ENCODE measurements around the gene PLEKHA6.
A peak's percentile ranks its signal among the peaks of the same experiment; 100 is the strongest.

PLEKHA6 gene

GRCh38 chr1:204358605-204359004, 1.1 kb downstream of the PLEKHA6 start:
- Histone ChIP-seq H3K36me3 (replicated peaks) (no peaks in the 10 kb centered on the region), H3K4me3 (no peak overlapping the region), H3K27me3 (ENCODE audit: low read depth) (peaks cover 23% of the 10 kb centered on the region), H3K4me1 (peaks cover 4% of the 10 kb centered on the region; the same call in 1 of the 2 replicates), H3K9me3 (no peaks in the 10 kb centered on the region)
- no peak for DNase-seq (ENCODE audit: low spot score in 2 of 2)
- in situ Hi-C loops (cut with MboI; ENCODE audit: low sequenced_read_pairs), result loop anchor here (25.0 kb wide), 1 partner anchor 496 kb away; the partner anchor contains the start of gene SNRPE

DNA sequence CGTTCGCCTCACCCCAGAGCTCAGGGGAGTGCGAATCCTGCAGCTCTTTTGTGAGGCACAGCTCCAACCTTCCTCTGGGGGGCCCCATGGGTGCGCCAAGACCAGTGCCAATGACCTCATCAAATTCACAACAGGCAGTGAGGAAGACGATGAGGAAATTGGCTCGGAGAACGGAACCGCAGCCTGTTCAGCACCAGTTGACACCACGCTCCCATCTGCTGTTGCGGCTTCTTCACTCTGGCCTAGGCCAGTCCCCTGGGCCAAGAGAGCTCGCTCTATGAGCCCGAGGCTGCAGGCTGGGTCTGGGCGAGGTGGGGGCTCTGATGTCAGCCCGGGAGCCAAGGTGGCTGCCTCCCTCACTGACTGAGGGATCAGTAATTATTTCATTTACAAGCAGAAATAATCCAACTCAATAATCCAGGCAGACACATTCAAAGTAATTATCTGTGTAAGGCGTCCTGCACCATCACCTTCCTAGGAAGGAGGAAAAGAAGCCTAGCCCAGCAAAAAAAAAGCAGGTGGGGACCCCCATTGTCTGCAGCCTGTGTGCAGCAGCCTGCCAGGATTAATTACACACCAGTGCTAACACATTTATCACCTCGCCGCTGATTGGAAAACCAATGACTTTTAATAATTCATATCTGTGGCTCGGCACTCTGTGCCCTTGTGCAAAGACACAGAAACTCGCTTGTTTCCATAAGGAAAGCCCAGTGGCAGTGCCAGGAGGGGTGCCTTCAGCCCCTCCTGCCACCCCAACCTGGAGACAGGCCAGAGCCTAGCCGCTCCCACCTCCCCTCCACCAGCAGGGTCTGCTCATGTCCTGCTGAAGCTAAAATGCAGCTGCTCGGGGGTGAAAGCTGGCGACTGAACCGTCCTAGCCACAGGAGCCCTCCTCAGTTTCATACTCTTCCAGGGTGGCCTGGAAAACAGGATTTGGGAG, 1.9 kb downstream of the PLEKHA6 start:
- in situ Hi-C loops (cut with MboI; ENCODE audit: low sequenced_read_pairs), result loop anchor here (25.0 kb wide), 1 partner anchor 496 kb away; the partner anchor contains the start of gene SNRPE
- Histone ChIP-seq H3K36me3 (replicated peaks) (no peaks in the 10 kb centered on the region), H3K4me1 (no peaks in the 10 kb centered on the region), H3K27me3 (ENCODE audit: low read depth) (peaks cover 23% of the 10 kb centered on the region), H3K4me3 (no peak overlapping the region), H3K9me3 (no peaks in the 10 kb centered on the region)
- DNase-seq (ENCODE audit: low spot score in 2 of 2), result no peak

- H3K4me3 ChIP-seq, result no peak overlapping the region
- in situ Hi-C loops (cut with MboI; ENCODE audit: low sequenced_read_pairs), result loop anchor here (25.0 kb wide), 1 partner anchor 495 kb away; the partner anchor contains the start of gene SNRPE
- H3K27me3 ChIP-seq (ENCODE audit: low read depth), result peaks cover 23% of the 10 kb centered on the region
- H3K9me3 ChIP-seq, result no peaks in the 10 kb centered on the region
- no peaks in the 10 kb centered on the region for H3K36me3 ChIP-seq (replicated peaks)
- no peak for DNase-seq (ENCODE audit: low spot score in 2 of 2)
- H3K4me1 ChIP-seq, result no peaks in the 10 kb centered on the region
Observed at GRCh38 chr1:204356997-204357396, 2.7 kb downstream of the PLEKHA6 start.

- no peak for DNase-seq (ENCODE audit: low spot score in 2 of 2)
- in situ Hi-C loops (cut with MboI; ENCODE audit: low sequenced_read_pairs), result loop anchor here (25.0 kb wide), 1 partner anchor 494 kb away; the partner anchor contains the start of gene SNRPE
- Histone ChIP-seq H3K36me3 (replicated peaks) (no peaks in the 10 kb centered on the region), H3K27me3 (ENCODE audit: low read depth) (peaks cover 23% of the 10 kb centered on the region), H3K4me3 (no peak overlapping the region), H3K9me3 (no peaks in the 10 kb centered on the region), H3K4me1 (no peaks in the 10 kb centered on the region)
Observed at GRCh38 chr1:204355913-204356312, 3.8 kb downstream of the PLEKHA6 start.

DNA sequence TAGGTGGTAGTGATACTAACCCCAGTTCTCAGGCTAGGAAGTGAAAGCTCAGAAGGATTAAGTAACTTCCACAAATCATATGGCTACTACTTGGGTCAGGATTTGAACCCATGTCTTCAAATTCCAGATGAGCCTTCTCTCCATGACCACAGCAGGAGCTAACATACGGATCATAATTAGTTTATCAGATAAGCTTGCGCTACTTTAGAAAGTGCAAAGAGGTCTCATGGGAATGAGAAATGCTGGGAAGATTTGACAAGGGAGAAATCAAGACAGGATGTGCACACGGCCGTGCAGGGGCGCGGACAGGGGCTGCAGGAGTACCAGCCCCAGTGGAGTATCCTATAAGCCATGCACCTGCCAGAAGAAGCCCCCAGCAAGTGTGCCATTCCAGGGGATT, 5.2 kb downstream of the PLEKHA6 start:
- no peaks in the 10 kb centered on the region for H3K4me1 ChIP-seq
- no peak overlapping the region for H3K4me3 ChIP-seq
- in situ Hi-C loops (cut with MboI; ENCODE audit: low sequenced_read_pairs), result loop anchor here (25.0 kb wide), 1 partner anchor 492 kb away; the partner anchor contains the start of gene SNRPE
- no peak for DNase-seq (ENCODE audit: low spot score in 2 of 2)
- H3K27me3 ChIP-seq (ENCODE audit: low read depth), result peaks cover 23% of the 10 kb centered on the region
- no peaks in the 10 kb centered on the region for H3K36me3 ChIP-seq (replicated peaks)
- no peaks in the 10 kb centered on the region for H3K9me3 ChIP-seq

GRCh38 chr1:204353213-204353910, 6.4 kb downstream of the PLEKHA6 start:
- no peaks in the 10 kb centered on the region for H3K36me3 ChIP-seq (replicated peaks)
- DNase-seq (ENCODE audit: low spot score in 2 of 2), result no peak
- H3K27me3 ChIP-seq (ENCODE audit: low read depth), result peaks cover 21% of the 10 kb centered on the region
- in situ Hi-C loops (cut with MboI; ENCODE audit: low sequenced_read_pairs), result loop anchor here (25.0 kb wide), 1 partner anchor 491 kb away; the partner anchor contains the start of gene SNRPE
- no peaks in the 10 kb centered on the region for H3K4me1 ChIP-seq
- no peaks in the 10 kb centered on the region for H3K9me3 ChIP-seq
- H3K4me3 ChIP-seq, result no peak overlapping the region

DNA sequence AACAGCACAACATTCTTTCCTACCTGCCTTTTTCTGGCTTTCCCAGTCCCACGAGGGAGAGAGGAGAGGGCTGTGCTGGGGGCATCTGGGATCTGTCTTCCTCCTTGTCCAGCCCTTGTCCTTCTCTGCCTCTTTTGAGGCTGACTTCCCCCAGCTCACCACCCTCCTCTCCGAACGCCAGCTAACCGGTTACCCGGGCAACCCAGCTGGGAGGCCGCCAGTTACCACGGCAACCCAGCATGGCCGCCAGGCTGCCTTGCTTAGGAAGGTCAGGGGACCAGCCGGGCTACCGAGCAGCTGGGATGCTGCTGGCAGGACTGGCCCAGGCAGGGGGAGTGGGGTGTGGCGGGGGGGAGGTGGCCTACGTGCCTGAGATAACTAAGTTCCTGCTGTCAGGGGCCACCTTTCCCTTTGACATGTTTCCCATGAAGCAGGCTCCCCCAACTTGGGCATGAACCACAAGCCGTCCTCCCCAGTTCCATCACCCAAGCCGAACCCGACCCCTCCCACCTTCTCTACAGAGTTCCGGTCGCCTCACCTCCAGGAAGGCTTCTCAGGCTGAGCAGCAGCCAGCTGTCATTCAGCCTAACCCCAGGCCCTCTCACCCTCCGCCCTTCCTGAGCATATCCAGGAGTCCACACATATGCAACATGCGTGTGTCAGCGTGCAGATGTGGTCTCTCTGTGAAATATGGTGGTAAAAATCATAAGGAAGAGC, 8.7 kb downstream of the PLEKHA6 start:
- peak in 1 of 2 experiments; percentile 64 for DNase-seq (ENCODE audit: low spot score in 2 of 2)
- in situ Hi-C loops (cut with MboI; ENCODE audit: low sequenced_read_pairs), result loop anchor here (25.0 kb wide), 1 partner anchor 489 kb away; the partner anchor contains the start of gene SNRPE
- H3K4me3 ChIP-seq, result no peak overlapping the region

DNA sequence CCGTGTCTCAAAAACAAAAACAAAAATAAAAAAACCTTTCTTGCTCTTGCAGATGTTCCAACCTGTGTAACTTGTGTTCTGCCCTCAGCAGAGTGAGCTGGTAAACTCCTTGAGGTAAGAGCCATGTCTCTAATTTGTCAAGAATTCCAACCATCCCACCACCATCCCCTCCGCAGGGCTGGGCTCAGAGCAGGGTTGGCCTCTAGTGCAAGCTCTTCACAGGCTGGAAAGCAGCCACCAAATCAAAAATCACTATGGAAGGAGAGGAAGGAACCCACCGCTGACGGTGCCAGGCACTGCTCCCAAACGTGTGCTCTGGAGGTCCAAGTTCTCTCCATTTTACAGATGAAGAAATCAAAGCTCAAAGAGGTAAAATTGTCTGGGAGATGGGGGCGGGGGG, 9.4 kb downstream of the PLEKHA6 start:
- H3K4me1 ChIP-seq, result no peaks in the 10 kb centered on the region
- H3K9me3 ChIP-seq, result no peaks in the 10 kb centered on the region
- no peak overlapping the region for H3K4me3 ChIP-seq
- in situ Hi-C loops (cut with MboI; ENCODE audit: low sequenced_read_pairs), result loop anchor here (25.0 kb wide), 1 partner anchor 488 kb away; the partner anchor contains the start of gene SNRPE
- no peak for DNase-seq (ENCODE audit: low spot score in 2 of 2)
- peaks cover 6% of the 10 kb centered on the region; the same call in 1 of the 2 replicates for H3K27me3 ChIP-seq (ENCODE audit: low read depth)
- H3K36me3 ChIP-seq (replicated peaks), result no peaks in the 10 kb centered on the region

More for the DNA sequence above, 8.7 kb downstream of the PLEKHA6 start:
- Histone ChIP-seq H3K9me3 (no peaks in the 10 kb centered on the region), H3K36me3 (replicated peaks) (no peaks in the 10 kb centered on the region), H3K4me1 (no peaks in the 10 kb centered on the region), H3K27me3 (ENCODE audit: low read depth) (peaks cover 9% of the 10 kb centered on the region)

- in situ Hi-C loops (cut with MboI; ENCODE audit: low sequenced_read_pairs), result loop anchor here (25.0 kb wide), 1 partner anchor 487 kb away; the partner anchor contains the start of gene SNRPE
- DNase-seq (ENCODE audit: low spot score in 2 of 2), result no peak
- Histone ChIP-seq H3K27me3 (ENCODE audit: low read depth) (no peaks in the 10 kb centered on the region), H3K36me3 (replicated peaks) (no peaks in the 10 kb centered on the region), H3K4me1 (no peaks in the 10 kb centered on the region), H3K9me3 (no peaks in the 10 kb centered on the region), H3K4me3 (no peak overlapping the region)
Observed at GRCh38 chr1:204349602-204350001, 10.1 kb downstream of the PLEKHA6 start.

DNA sequence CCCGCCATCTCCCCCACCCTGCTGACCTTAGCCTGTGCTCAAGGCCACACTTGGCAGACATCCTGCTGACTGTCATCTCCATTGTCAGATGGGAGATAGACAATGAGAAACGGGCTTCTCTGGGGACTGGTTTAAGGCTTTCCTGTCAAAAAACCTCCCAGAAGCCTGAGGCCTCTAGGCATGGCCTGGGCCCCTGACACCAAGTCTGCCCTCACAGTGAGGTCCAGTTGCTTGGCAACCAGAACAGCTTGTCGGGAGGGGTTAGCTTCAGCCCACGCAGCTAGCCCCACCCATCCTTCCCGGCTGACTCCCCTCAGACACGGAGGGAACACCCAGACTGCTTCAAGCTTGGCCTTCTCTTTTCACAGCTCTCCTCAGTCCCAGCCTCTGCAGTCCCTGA, 11.0 kb downstream of the PLEKHA6 start:
- DNase-seq (ENCODE audit: low spot score in 2 of 2), result peak in 1 of 2 experiments; percentile 34
- Histone ChIP-seq H3K27me3 (ENCODE audit: low read depth) (no peaks in the 10 kb centered on the region), H3K4me3 (no peak overlapping the region), H3K9me3 (no peaks in the 10 kb centered on the region), H3K36me3 (replicated peaks) (no peaks in the 10 kb centered on the region), H3K4me1 (no peaks in the 10 kb centered on the region)
- in situ Hi-C loops (cut with MboI; ENCODE audit: low sequenced_read_pairs), result no loop called here

DNA sequence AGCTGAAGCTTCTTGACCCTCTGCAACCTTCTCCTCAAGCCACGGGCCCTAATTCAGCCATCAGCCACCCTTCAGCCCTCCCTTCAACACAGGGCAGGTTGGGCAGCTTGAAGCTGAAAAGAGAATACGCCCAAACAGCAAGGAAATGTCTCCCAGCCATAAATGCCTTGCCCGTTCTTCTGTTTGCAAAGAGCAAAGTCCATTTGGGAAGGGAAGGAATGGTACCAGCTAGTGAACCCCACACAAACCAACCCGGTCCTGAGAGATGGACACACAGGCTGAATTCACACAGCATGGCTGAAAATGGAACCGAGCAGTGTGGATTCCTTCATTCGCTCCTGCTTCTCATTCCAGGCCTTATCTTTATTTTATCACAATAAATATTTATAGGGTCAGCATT, 11.5 kb downstream of the PLEKHA6 start:
- in situ Hi-C loops (cut with MboI; ENCODE audit: low sequenced_read_pairs), result no loop called here
- no peak overlapping the region for H3K4me3 ChIP-seq
- no peaks in the 10 kb centered on the region for H3K4me1 ChIP-seq
- no peak for DNase-seq (ENCODE audit: low spot score in 2 of 2)
- H3K27me3 ChIP-seq (ENCODE audit: low read depth), result no peaks in the 10 kb centered on the region
- no peaks in the 10 kb centered on the region for H3K9me3 ChIP-seq
- H3K36me3 ChIP-seq (replicated peaks), result no peaks in the 10 kb centered on the region

- Histone ChIP-seq H3K4me1 (no peaks in the 10 kb centered on the region; the same call in 1 of the 2 replicates), H3K36me3 (replicated peaks) (no peaks in the 10 kb centered on the region), H3K4me3 (no peak overlapping the region), H3K9me3 (no peaks in the 10 kb centered on the region), H3K27me3 (ENCODE audit: low read depth) (no peaks in the 10 kb centered on the region)
- no peak for DNase-seq (ENCODE audit: low spot score in 2 of 2)
- in situ Hi-C loops (cut with MboI; ENCODE audit: low sequenced_read_pairs), result no loop called here
Observed at GRCh38 chr1:204345941-204346645, 13.6 kb downstream of the PLEKHA6 start.

All from HAP-1 (cell line).